HCT116 (cell line): ENCODE results near the gene DLX4. TPM values are rescaled to one million over a fixed set of nuclear protein-coding genes. Genes with fewer than 3 reads are reported as not detected.

Source experiments
- ATAC-seq: fragments of 200-7000 bp; cut with Tn5 transposase; 2 replicates; pipeline ENCODE4 v1.9.1; 2020; ENCODE audit warnings: mild to moderate bottlenecking, moderate library complexity
- BruUV-seq: library from RNA; stranded (reverse); fragments of 400-500 nt; replicated peaks from 2 replicates; lab custom pipeline; 2021; lab: Mats Ljungman, UMichigan
- CTCF ChIA-PET: fragments of 300-600 bp; sonication (Branson Sonifier 250); formaldehyde crosslinking; loops from one replicate; lab custom pipeline; 2021; ENCODE audit warnings: antibody characterized with exemption; lab: Charles Lee
- POLR2A ChIA-PET: fragments of 300-600, 350-600 bp; sonication (Branson Sonifier 250); formaldehyde crosslinking; loops from one replicate; lab custom pipeline; 2021; ENCODE audit warnings: antibody characterized with exemption; lab: Charles Lee
- RAD21 ChIA-PET, 2 experiments: fragments of 300-600 bp; sonication (Branson Sonifier 250); formaldehyde crosslinking; loops; one replicate each; lab custom pipeline; 2023; ENCODE audit warnings: low total read pairs in 2 of 2; ENCODE audit not compliant: uncharacterized antibody in 2 of 2, unreplicated experiment in 2 of 2, low non-redundant PET in 1 of 2; lab: Charles Lee
- DNase-seq: peaks from one replicate; pipeline ENCODE4 v3.0.0-alpha.2; 2010; ENCODE audit warnings: low read depth, low spot score
- H2AFZ ChIP-seq: fragments of 200-600 bp; shearing (Covaris generic), sonication (generic); 2 replicates; pipeline ENCODE4 v1.6.1; 2017; ENCODE audit warnings: low read depth, mixed run types, mixed read lengths, antibody characterized with exemption, low read length; ENCODE audit not compliant: poor library complexity, severe bottlenecking
- H3K27ac ChIP-seq: 2 replicates; pipeline ENCODE4 v1.5.1; 2012; ENCODE audit warnings: low read depth, low read length
- H3K27me3 ChIP-seq: fragments of 200-600 bp; sonication (generic); 2 replicates; pipeline ENCODE4 v1.6.1; 2016; ENCODE audit warnings: mixed run types, low read length, mixed read lengths; ENCODE audit not compliant: insufficient read depth
- H3K36me3 ChIP-seq, 2 experiments: fragments of 200-500 bp in 1 of 2; fragments of 200-600 bp in 1 of 2; sonication (Bioruptor generic) in 1 of 2; sonication (generic) in 1 of 2; 2 replicates each; pipeline versions ENCODE4 v1.5.1 to v1.6.1; 2014 to 2016; ENCODE audit warnings: low read length in 2 of 2, inconsistent platforms in 1 of 2, mixed read lengths in 1 of 2, mixed run types in 1 of 2; ENCODE audit not compliant: insufficient read depth in 2 of 2, control insufficient read depth in 1 of 2
- H3K4me1 ChIP-seq, 2 experiments: fragments of 200-600 bp in 1 of 2; sonication (generic) in 1 of 2; 2 replicates each; pipeline versions ENCODE4 v1.5.1 to v1.6.1; 2012 to 2017; ENCODE audit warnings: low read length in 2 of 2, inconsistent platforms in 1 of 2, mild to moderate bottlenecking in 1 of 2, mixed read lengths in 1 of 2, mixed run types in 1 of 2, moderate library complexity in 1 of 2; ENCODE audit not compliant: insufficient read depth in 2 of 2, control insufficient read depth in 1 of 2
- H3K4me2 ChIP-seq: fragments of 200-600 bp; sonication (generic); 2 replicates; pipeline ENCODE4 v1.6.1; 2017; ENCODE audit warnings: mixed run types, low read length, mixed read lengths
- H3K4me3 ChIP-seq, 2 experiments: fragments of 200-600 bp in 1 of 2; sonication (generic) in 1 of 2; replicated peaks in 1 of 2; 2 replicates each; pipeline ENCODE4 v1.5.1; 2011 to 2016; ENCODE audit warnings: low read length in 2 of 2, control low read depth in 1 of 2, low read depth in 1 of 2, mild to moderate bottlenecking in 1 of 2, mixed read lengths in 1 of 2, mixed run types in 1 of 2
- H3K79me2 ChIP-seq: fragments of 200-600 bp; sonication (generic); 2 replicates; pipeline ENCODE4 v1.6.1; 2017; ENCODE audit warnings: mild to moderate bottlenecking, mixed run types, low read length, moderate library complexity, mixed read lengths; ENCODE audit not compliant: insufficient read depth
- H3K9ac ChIP-seq: fragments of 200-600 bp; sonication (generic); 2 replicates; pipeline ENCODE4 v1.6.1; 2016; ENCODE audit warnings: low read length, mixed read lengths
- H3K9me2 ChIP-seq: fragments of 200-600 bp; sonication (generic), shearing (Covaris generic); 2 replicates; pipeline ENCODE4 v1.6.1; 2017; ENCODE audit warnings: mixed run types, mild to moderate bottlenecking, moderate library complexity; ENCODE audit not compliant: insufficient read depth
- H3K9me3 ChIP-seq, 2 experiments: fragments of 200-500 bp in 1 of 2; fragments of 200-600 bp in 1 of 2; sonication (Bioruptor generic) in 1 of 2; sonication (generic) in 1 of 2; 2 replicates each; pipeline ENCODE4 v1.6.1; 2014 to 2017; ENCODE audit warnings: low read length in 2 of 2, mixed read lengths in 2 of 2, inconsistent platforms in 1 of 2, low read depth in 1 of 2, mild to moderate bottlenecking in 1 of 2, mixed run types in 1 of 2, moderate library complexity in 1 of 2; ENCODE audit not compliant: control insufficient read depth in 1 of 2, insufficient read depth in 1 of 2
- H4K20me1 ChIP-seq: fragments of 200-600 bp; sonication (generic), shearing (Covaris generic); 2 replicates; pipeline ENCODE4 v1.6.1; 2017; ENCODE audit warnings: mixed run types, mild to moderate bottlenecking, moderate library complexity; ENCODE audit not compliant: insufficient read depth
- ELF1 ChIP-seq: IDR thresholded peaks from 2 replicates; pipeline ENCODE4 v1.6.1; 2012; ENCODE audit warnings: low read depth, borderline replicate concordance
- EZH2 ChIP-seq: fragments of 200-600 bp; sonication (generic); IDR thresholded peaks from 2 replicates; pipeline ENCODE4 v1.6.1; 2017; ENCODE audit warnings: antibody characterized with exemption, mixed run types
- EZH2phosphoT487 ChIP-seq: fragments of 200-600 bp; IDR thresholded peaks from 2 replicates; pipeline ENCODE4 v1.6.1; 2018; ENCODE audit warnings: antibody characterized with exemption, borderline replicate concordance
- FOSL1 ChIP-seq: IDR thresholded peaks from 2 replicates; pipeline ENCODE4 v1.6.1; 2012; ENCODE audit warnings: low read depth
- POLR2A ChIP-seq: IDR thresholded peaks from 2 replicates; pipeline ENCODE4 v1.7.0; 2011; ENCODE audit warnings: borderline replicate concordance; ENCODE audit not compliant: insufficient read depth, insufficient read length; ENCODE audit errors: extremely low read depth
- POLR2AphosphoS5 ChIP-seq: IDR thresholded peaks from 2 replicates; pipeline ENCODE4 v1.6.1; 2011; ENCODE audit warnings: mild to moderate bottlenecking, low read depth, low read length, moderate library complexity
- RAD21 ChIP-seq: IDR thresholded peaks from 2 replicates; pipeline ENCODE4 v1.6.1; 2012; ENCODE audit warnings: low read depth, mild to moderate bottlenecking
- SIN3A ChIP-seq: IDR thresholded peaks from 2 replicates; pipeline ENCODE4 v1.6.1; 2012; ENCODE audit warnings: low read depth
- SP1 ChIP-seq: IDR thresholded peaks from 2 replicates; pipeline ENCODE4 v1.6.1; 2012; ENCODE audit warnings: low read depth
- SRF ChIP-seq: IDR thresholded peaks from 2 replicates; pipeline ENCODE4 v1.6.1; 2012; ENCODE audit warnings: low read depth
- TCF7L2 ChIP-seq: IDR thresholded peaks from 2 replicates; pipeline ENCODE4 v1.7.0; 2011; ENCODE audit warnings: borderline replicate concordance, inconsistent platforms; ENCODE audit not compliant: insufficient read depth, insufficient read length; ENCODE audit errors: extremely low read depth
- ZFX ChIP-seq: fragments of 450-650 bp; IDR thresholded peaks from 2 replicates; pipeline ENCODE4 v1.6.1; 2017
- ZNF274 ChIP-seq: fragments of 200-500 bp; sonication (Bioruptor generic); IDR thresholded peaks from 2 replicates; pipeline ENCODE4 v1.6.1; 2014; ENCODE audit warnings: mild to moderate bottlenecking, low read depth, low read length, inconsistent platforms
- intact Hi-C: fragments of 100-400 bp; cut with micrococcal nuclease; formaldehyde crosslinking; loops from 2 replicates; pipeline ENCODE4 v1.10.0; 2022
- total RNA-seq: library from RNA; stranded (reverse); gene quantifications from one replicate; pipeline ENCODE4 v1.2.1, GENCODE V29; 2021; ENCODE audit not compliant: unreplicated experiment
- TF ChIP-seq, protein P1 (sequence below): IDR thresholded peaks from 2 replicates; pipeline ENCODE4 v1.6.1; 2011; ENCODE audit warnings: mild to moderate bottlenecking, low read length, moderate library complexity; ENCODE audit not compliant: insufficient replicate concordance; ENCODE audit errors: extremely low read depth
- TF ChIP-seq, protein P2 (sequence below): IDR thresholded peaks from 2 replicates; pipeline ENCODE4 v1.6.1; 2012

Gene DLX4
- total RNA-seq, 1 experiment from 2014 or later = 14.0 TPM

DNA sequence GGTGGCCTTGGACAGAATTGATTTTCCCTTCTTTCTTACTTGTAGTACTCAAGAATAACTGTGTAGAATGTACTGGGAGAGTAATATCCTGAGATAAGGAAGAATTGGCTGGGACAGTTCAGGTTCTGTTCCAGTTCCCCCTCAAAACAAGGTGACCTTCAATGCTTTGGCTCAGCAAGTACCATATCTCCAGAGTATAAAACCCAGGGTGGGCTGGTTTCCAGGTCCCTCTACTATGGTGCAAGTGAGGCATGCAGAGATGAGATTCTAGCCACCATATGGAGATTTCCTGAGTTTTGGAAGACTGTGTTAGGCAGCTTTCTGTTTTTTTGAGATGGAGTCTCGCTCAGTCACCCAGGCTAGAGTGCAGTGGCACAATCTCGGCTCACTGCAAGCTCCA lies 44.1 kb downstream of the DLX4 start (continued):
- TF ChIP-seq SIN3A = no peak
- TF ChIP-seq, protein P1, sequence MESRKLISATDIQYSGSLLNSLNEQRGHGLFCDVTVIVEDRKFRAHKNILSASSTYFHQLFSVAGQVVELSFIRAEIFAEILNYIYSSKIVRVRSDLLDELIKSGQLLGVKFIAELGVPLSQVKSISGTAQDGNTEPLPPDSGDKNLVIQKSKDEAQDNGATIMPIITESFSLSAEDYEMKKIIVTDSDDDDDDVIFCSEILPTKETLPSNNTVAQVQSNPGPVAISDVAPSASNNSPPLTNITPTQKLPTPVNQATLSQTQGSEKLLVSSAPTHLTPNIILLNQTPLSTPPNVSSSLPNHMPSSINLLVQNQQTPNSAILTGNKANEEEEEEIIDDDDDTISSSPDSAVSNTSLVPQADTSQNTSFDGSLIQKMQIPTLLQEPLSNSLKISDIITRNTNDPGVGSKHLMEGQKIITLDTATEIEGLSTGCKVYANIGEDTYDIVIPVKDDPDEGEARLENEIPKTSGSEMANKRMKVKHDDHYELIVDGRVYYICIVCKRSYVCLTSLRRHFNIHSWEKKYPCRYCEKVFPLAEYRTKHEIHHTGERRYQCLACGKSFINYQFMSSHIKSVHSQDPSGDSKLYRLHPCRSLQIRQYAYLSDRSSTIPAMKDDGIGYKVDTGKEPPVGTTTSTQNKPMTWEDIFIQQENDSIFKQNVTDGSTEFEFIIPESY = no peak
- TF ChIP-seq, all 23 proteins: peak for 0

DNA sequence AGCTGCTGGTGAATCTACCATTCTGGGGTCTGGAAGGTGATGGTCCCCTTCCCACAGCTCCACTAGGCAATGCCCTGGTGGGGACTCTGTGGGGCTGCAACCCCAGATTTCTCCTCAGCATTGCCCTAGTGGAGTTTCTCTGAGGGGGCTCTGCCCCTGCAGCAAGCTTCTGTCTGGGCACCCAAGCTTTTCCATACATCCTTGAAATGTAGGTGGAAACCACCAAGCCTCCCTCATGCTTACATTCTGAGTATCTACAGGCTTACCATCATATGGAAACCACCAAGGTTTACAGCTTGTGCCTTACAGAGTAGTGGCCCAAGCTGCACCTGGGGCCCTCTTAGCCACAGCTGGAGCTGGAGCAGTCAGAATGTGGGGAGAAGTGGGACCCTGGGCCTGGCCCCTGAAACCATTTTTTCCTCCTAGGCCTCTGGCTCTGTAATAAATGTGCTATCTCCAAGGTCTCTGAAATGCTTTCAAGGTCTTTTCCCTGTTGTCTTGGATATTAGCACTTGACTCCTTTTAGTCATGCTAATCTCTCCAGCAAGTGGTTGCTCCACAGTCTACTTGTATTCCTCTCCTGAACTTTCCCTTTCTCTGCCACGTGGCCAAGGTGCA lies 45.6 kb downstream of the DLX4 start:
- no peak overlapping the region for H3K27ac ChIP-seq
- H3K4me1 ChIP-seq = no peaks in the 10 kb centered on the region; a peak in 1 of 4 replicates
- H3K27me3 ChIP-seq = no peaks in the 10 kb centered on the region
- ChIA-PET RAD21 (no interaction called here), POLR2A (no interaction called here), CTCF (no interaction called here)
- no peaks in the 10 kb centered on the region for H3K9me2 ChIP-seq
- H3K9me3 ChIP-seq = peaks cover 10 to 19% of the 10 kb centered on the region in 2 experiments; a peak in 3 of 4 replicates
- no peaks in the 10 kb centered on the region for H4K20me1 ChIP-seq
- H3K4me3 ChIP-seq = no peak overlapping the region
- no TSS peak for BruUV-seq
- intact Hi-C loops = no loop called here
- no peaks in the 10 kb centered on the region for H3K79me2 ChIP-seq
- DNase-seq (no peak), ATAC-seq (no peak)
- no peak overlapping the region for H3K4me2 ChIP-seq
- TF ChIP-seq ZNF274 = no peak
- no peak for TF ChIP-seq RAD21
- TF ChIP-seq, protein P2, sequence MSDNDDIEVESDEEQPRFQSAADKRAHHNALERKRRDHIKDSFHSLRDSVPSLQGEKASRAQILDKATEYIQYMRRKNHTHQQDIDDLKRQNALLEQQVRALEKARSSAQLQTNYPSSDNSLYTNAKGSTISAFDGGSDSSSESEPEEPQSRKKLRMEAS = no peak
- no peak for TF ChIP-seq EZH2
- no peak for TF ChIP-seq TCF7L2
- TF ChIP-seq POLR2AphosphoS5 = no peak
- TF ChIP-seq ELF1 = no peak
- no peak for TF ChIP-seq SRF
- no peak for TF ChIP-seq EZH2phosphoT487
- no peak for TF ChIP-seq POLR2A
- TF ChIP-seq ZFX = no peak
- no peak for TF ChIP-seq FOSL1
- TF ChIP-seq, protein P1 = no peak
- TF ChIP-seq SP1 = no peak
- H3K9ac ChIP-seq = no peak overlapping the region
- H3K36me3 ChIP-seq = no peaks in the 10 kb centered on the region
- H2AFZ ChIP-seq = no peak overlapping the region
